Heart left ventricle (tissue), 16 donors: ENCODE results near the gene TRIM6. TPM values are rescaled to one million over a fixed set of nuclear protein-coding genes. Genes with fewer than 3 reads are reported as not detected.

Experiments
- ATAC-seq, 4 donors: fragments of 200-7000 bp; cut with Tn5 transposase; one replicate each; pipeline ENCODE4 v1.9.1; 2020 to 2022; ENCODE audit warnings: moderate library complexity in 4 of 4, mild to moderate bottlenecking in 3 of 4, moderate number of reproducible peaks in 1 of 4
- DNase-seq, 5 donors: peaks; one replicate each; pipeline ENCODE4 v3.0.0-alpha.2; 2020
- H3K27ac ChIP-seq, 12 donors: fragments of 200-600 bp; sonication (generic) in 4 of 12; one replicate each; pipeline versions ENCODE4 v1.5.0 to v1.8.0; 2016 to 2022; ENCODE audit warnings: mild to moderate bottlenecking in 2 of 12
- H3K27me3 ChIP-seq, 9 donors: fragments of 200-600 bp; sonication (generic) in 2 of 9; one replicate each; pipeline versions ENCODE4 v1.5.1 to v1.8.0; 2016 to 2022; ENCODE audit warnings: mild to moderate bottlenecking in 3 of 9
- H3K36me3 ChIP-seq, 9 donors: fragments of 200-600 bp; sonication (generic) in 2 of 9; one replicate each; pipeline versions ENCODE4 v1.5.0 to v1.8.0; 2018 to 2022; ENCODE audit warnings: mild to moderate bottlenecking in 2 of 9
- H3K4me1 ChIP-seq, 12 donors: fragments of 200-600 bp; sonication (generic) in 4 of 12; one replicate each; pipeline versions ENCODE4 v1.5.0 to v1.8.0; 2016 to 2022; ENCODE audit warnings: mild to moderate bottlenecking in 3 of 12
- H3K4me3 ChIP-seq, 12 donors: fragments of 200-600 bp; sonication (generic) in 4 of 12; one replicate each; pipeline versions ENCODE4 v1.5.0 to v1.8.0; 2017 to 2022; ENCODE audit warnings: mild to moderate bottlenecking in 9 of 12, moderate library complexity in 4 of 12
- H3K9me3 ChIP-seq, 12 donors: fragments of 200-600 bp; sonication (generic) in 4 of 12; one replicate each; pipeline versions ENCODE4 v1.5.0 to v1.8.0; 2016 to 2022; ENCODE audit warnings: mild to moderate bottlenecking in 1 of 12
- CTCF ChIP-seq, 12 donors: fragments of 200-600 bp; sonication (generic) in 4 of 12; IDR thresholded peaks; one replicate each; pipeline versions ENCODE4 v1.5.0 to v1.8.0; 2018 to 2022; ENCODE audit warnings: antibody characterized with exemption in 12 of 12, mild to moderate bottlenecking in 5 of 12
- POLR2A ChIP-seq, 2 donors: fragments of 450-650 bp; IDR thresholded peaks; one replicate each; pipeline ENCODE4 v1.6.1; 2017; ENCODE audit warnings: antibody characterized with exemption in 2 of 2, mild to moderate bottlenecking in 2 of 2, moderate library complexity in 2 of 2
- WGBS, 4 donors: extraction: QIAGEN DNeasy Blood & Tissue Kit in 2 of 4; methylation state at CpG; one replicate each; pipeline versions ENCODE4 v1.1.5 to v1.1.7; 2013 to 2018; 5-methylcytosine and 5-hydroxymethylcytosine counted together
- intact Hi-C, 10 donors: fragments of 100-400 bp; cut with DNase I; formaldehyde crosslinking; loops; one replicate each; pipeline versions ENCODE4 v1.11.1 to v1.14.2; 2022
- polyA plus RNA-seq, 2 donors: library from polyadenylated mRNA; stranded (reverse); fragments of 200-250 nt; gene quantifications; one replicate each; pipeline ENCODE4 v1.2.3, GENCODE V29; 2013
- total RNA-seq, 9 donors: library from RNA; depleted of rRNA in 2 of 9; stranded (reverse); fragments of >200 nt in 2 of 9; fragmentation: NEBNext Ultra II Directional in 3 of 9; extraction: Animal tissue kit (Norgen Biotek cat#: 25700) in 3 of 9; gene quantifications; one replicate each; pipeline versions ENCODE4 v1.1.0 to v1.2.4, GENCODE V29; 2016 to 2023
- donor health status: ischemic (EF 13 %, LVEDD 7.1; RV severe dilation, severe dysfunction).
- donor health status: healthy with polysubstance abuse.
- donor health status: DM: no; HTN: yes; CAD: no.
- donor health status: DM: no; HTN: no; CAD: no.
- donor health status: ischemic (EF 25% LVEDD 6.9; RV normal size, moderate dysfunction).
- donor health status: ischemic (EF 25% LVEDD 5.7; RV mildly dilated, moderate dysfunction).
- donor health status: healthy.
- donor health status: DM: yes; HTN: yes; CAD: no.
- donor health status: ischemic (EF 35%, LVEDD 5.7; RV mildly dilated, moderate dysfunction).
- donor health status: nonischemic (EF 11% LVEDD 7.7; RV severe dilation, severe dysfunction).
- donor health status: DM: yes; HTN: yes; CAD: no.
- donor health status: PGD.
- donor health status: ischemic (EF 29% LVEDD 5.4; RV normal size, mild dysfunction).
- donor health status: nonischemic (EF 23%, LVEDD 6.1; RV moderate dilation, normal function).

The TRIM6 gene
- total and polyA plus RNA-seq, 11 donors, result 0.39 to 2.4 (median 1.0) TPM

GRCh38 chr11:5603326-5603725 lies 6.9 kb downstream of the TRIM6 start:
- intact Hi-C loops, result loop anchor here in 4 of 10 donors (10.0 kb wide), 1 partner anchor 201 kb away; the partner anchor contains the start of gene OR52N2 (in 4 of the 4)
- peaks cover 0 to 6% (median 0%) of the 10 kb centered on the region in 12 donors for H3K4me1 ChIP-seq

GRCh38 chr11:5604896-5605295 lies 8.5 kb downstream of the TRIM6 start:
- 82 to 86% (median 83%) methylated on average over 4 of the region's 4 CpGs for WGBS, 4 donors
- ATAC-seq (no peak), DNase-seq (no peak)
- H3K27me3 ChIP-seq, result no peaks in the 10 kb centered on the region
- no peak overlapping the region for H3K27ac ChIP-seq
- TF ChIP-seq CTCF (IDR thresholded peaks at IDR 0.05), result no peak
- no peak for TF ChIP-seq POLR2A (IDR thresholded peaks at IDR 0.05)
- intact Hi-C loops, result loop anchor here in 4 of 10 donors (10.0 kb wide), 1 partner anchor 200 kb away; the partner anchor contains the start of gene OR52N2 (in 4 of the 4)
- peaks cover 0 to 5% (median 0%) of the 10 kb centered on the region in 9 donors for H3K36me3 ChIP-seq
- H3K4me3 ChIP-seq, result no peak overlapping the region
- peaks cover 0 to 6% (median 0%) of the 10 kb centered on the region in 12 donors for H3K4me1 ChIP-seq
- H3K9me3 ChIP-seq, result no peaks in the 10 kb centered on the region

More at GRCh38 chr11:5603326-5603725, 6.9 kb downstream of the TRIM6 start:
- H3K9me3 ChIP-seq, result no peaks in the 10 kb centered on the region
- peaks cover 0 to 5% (median 0%) of the 10 kb centered on the region in 9 donors for H3K36me3 ChIP-seq
- no peaks in the 10 kb centered on the region for H3K27me3 ChIP-seq
- ATAC-seq (no peak), DNase-seq (no peak)
- no peak overlapping the region for H3K27ac ChIP-seq
- H3K4me3 ChIP-seq, result no peak overlapping the region
- TF ChIP-seq CTCF (IDR thresholded peaks at IDR 0.05) (no peak), POLR2A (IDR thresholded peaks at IDR 0.05) (no peak)
- WGBS, 4 donors, result 93 to 96% (median 93%) methylated on average over 8 of the region's 8 CpGs

- DNase-seq, result no peak
- Histone ChIP-seq H3K9me3 (no peaks in the 10 kb centered on the region), H3K27me3 (no peaks in the 10 kb centered on the region), H3K4me3 (no peak overlapping the region), H3K4me1 (peaks cover 0 to under 1% (median 0%) of the 10 kb centered on the region in 12 donors), H3K36me3 (peaks cover 0 to 5% (median 0%) of the 10 kb centered on the region in 9 donors), H3K27ac (no peak overlapping the region)
- TF ChIP-seq POLR2A (IDR thresholded peaks at IDR 0.05), result no peak
- TF ChIP-seq CTCF (IDR thresholded peaks at IDR 0.05), result no peak
- intact Hi-C loops, result loop anchor here in 4 of 10 donors (10.0 kb wide), 1 partner anchor 199 kb away; the partner anchor contains the start of gene OR52N2 (in 4 of the 4)
- 77 to 84% (median 82%) methylated on average over 5 of the region's 5 CpGs for WGBS, 4 donors
- no peak for ATAC-seq
Measured at GRCh38 chr11:5605849-5606248, 9.4 kb downstream of the TRIM6 start.

GRCh38 chr11:5608808-5609207 lies 12.4 kb downstream of the TRIM6 start:
- intact Hi-C loops, result loop anchor here in 4 of 10 donors (10.0 kb wide), 1 partner anchor 196 kb away; the partner anchor contains the start of gene OR52N2 (in 4 of the 4)
- ATAC-seq (no peak), DNase-seq (no peak)
- Histone ChIP-seq H3K9me3 (no peaks in the 10 kb centered on the region), H3K4me3 (no peak overlapping the region), H3K27me3 (no peaks in the 10 kb centered on the region), H3K4me1 (no peaks in the 10 kb centered on the region), H3K27ac (no peak overlapping the region), H3K36me3 (peaks cover 0 to 5% (median 0%) of the 10 kb centered on the region in 9 donors)
- no peak for TF ChIP-seq CTCF (IDR thresholded peaks at IDR 0.05)
- no peak for TF ChIP-seq POLR2A (IDR thresholded peaks at IDR 0.05)
- WGBS, 4 donors, result 73 to 85% (median 79%) methylated on average over 6 of the region's 6 CpGs
